Measurements from ENCODE around the gene NFYC.

The NFYC gene

DNA sequence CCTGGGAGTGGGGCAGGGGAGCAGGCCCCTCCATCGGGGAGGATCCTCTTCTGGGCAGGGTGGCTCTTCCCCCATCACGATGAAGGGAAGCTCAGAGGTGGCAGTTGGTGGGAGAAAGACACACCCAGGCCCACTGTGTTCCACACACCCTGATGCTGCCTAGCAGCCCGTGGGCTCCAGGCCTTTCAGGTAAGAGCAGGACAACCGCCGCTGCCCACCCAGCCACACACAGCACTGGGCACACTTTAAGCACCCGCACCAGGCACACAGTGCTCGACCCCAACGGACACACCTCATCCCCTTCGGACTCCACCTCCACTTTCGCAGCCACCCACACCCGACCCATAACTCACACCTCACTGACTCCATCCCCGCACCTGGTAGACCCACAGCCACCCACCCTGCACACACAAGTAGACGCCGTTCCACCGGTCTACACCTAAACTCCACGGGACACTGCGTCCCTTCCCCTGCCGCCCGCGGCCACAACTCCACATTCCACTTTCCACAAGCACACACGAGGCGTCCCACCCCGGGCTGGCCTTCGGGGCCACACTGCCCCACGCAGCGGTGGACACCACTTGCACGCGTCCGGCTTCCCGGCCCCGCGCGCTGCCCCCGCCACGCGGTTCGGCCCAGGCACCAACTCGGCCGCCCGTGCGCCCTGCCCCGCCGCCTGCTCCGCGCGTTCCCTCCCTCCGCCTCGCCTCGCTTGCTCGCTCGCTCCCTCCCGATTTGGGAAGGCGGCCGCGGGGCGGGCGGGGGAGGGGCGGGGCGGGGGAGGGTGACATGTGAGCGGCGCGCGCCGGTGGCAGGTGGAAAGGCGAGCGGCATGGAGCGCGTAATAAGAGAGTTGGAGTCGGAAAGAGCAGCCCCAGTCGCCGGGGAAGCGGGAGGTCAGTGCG is 91.7 kb downstream of the NFYC start, which contains the start of gene KCNQ4:
Gene KCNQ4, plus strand, starts transcription at position 787 of the 905 bp plus-strand sequence. CDS start 307 bp downstream, outside the sequence.
- DNase-seq: no peak

DNA sequence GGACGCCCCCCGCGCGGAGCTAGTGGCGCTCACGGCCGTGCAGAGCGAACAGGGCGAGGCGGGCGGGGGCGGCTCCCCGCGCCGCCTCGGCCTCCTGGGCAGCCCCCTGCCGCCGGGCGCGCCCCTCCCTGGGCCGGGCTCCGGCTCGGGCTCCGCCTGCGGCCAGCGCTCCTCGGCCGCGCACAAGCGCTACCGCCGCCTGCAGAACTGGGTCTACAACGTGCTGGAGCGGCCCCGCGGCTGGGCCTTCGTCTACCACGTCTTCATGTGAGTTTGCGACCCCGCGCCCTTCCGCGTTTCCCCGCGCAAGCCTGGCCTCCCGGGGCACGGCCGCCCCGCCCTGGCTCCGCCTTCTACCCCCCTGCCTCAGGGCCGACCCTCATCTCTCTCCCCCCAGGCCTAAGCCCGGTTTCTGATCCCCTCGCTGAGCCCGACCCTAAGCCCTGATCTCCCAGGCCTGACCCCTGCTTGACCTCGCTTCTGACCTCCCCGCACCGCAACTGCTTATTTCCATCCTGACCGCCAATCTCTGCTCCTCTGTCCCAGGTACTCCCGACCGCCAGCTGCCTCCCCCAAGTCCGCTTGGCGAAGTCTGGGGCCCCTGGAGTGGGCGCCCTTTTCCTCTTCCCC is 92.8 kb downstream of the NFYC start:
- no peak for DNase-seq

DNA sequence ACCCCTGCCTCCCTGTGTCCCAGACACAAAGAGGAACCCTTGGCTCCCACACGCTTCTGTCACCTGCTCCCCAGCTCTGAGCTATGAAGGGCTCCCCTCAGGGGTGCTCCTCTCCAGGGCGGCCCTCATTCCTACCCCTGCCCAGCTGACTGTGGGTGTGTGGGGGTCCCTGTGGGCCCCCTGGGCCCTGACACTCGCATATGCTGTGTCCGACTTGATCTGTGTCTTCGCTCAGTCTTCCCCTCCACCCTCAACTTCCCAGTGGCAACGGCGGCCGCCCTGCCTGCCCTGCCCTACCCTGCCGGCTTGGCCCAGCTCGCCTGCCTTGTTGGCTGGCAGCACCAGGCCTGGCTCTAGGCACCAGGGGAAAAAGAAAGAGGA is 93.3 kb downstream of the NFYC start:
- DNase-seq: no peak

DNA sequence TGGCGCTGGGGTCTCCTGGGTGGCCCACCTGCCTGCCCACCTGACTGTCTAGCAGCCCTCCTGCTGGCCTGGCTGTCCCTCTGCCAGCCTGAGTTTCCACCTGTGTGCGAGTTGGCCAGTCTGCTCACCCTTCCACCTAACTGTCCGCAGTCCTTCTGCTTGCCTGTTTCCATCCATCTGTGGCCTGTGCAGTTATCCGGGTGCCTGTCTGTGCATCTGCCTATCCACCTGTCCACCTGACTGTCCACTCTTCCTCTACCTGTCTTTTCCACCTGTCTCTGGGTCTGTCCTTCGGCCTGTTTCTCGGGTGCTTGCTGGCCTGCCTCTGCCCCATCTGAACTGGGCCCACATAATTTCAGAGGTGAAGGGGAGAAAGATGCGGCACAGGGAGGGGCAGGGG is 93.9 kb downstream of the NFYC start:
- no peak for DNase-seq

DNA sequence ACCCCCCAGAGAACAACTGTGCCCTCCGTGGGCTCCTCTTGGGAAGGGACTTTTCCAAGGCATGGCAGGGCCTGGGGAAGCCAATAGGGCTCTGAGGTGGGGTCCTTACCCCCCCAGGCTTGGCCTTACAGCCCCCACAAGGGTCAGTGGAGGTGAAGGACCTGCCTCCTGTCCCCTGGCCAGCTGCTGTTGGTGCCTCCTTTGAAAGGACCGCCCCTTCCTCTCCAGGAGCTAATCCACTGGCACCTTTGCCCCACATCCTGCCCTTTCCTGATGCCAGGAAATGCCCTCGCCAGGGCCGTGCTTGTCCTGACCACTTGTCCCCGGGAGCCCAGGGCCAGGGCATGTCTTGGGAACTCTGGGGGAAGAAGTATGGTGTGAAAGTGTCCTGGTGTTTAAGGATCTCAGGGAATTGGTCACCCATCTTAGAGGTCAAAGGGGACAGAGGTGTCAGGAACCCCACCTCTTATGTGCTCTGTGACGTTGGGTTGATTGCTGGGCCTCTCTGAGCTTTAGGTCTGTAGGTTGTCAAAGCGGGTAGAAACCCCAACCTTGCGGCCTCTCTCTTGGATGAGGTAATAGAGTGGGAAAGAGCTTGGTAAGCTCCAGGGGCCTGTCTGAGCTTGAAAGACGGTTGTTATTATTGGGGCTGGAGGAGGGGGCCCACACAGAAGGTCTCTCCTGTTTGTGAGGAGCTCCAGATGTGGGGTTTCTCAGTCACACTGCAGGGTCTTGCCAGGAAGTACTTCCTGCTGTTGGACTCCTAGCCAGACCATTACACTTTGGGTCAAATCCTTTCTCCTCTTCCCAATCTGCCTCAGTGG is 94.9 kb downstream of the NFYC start:
- no peak for DNase-seq

DNA sequence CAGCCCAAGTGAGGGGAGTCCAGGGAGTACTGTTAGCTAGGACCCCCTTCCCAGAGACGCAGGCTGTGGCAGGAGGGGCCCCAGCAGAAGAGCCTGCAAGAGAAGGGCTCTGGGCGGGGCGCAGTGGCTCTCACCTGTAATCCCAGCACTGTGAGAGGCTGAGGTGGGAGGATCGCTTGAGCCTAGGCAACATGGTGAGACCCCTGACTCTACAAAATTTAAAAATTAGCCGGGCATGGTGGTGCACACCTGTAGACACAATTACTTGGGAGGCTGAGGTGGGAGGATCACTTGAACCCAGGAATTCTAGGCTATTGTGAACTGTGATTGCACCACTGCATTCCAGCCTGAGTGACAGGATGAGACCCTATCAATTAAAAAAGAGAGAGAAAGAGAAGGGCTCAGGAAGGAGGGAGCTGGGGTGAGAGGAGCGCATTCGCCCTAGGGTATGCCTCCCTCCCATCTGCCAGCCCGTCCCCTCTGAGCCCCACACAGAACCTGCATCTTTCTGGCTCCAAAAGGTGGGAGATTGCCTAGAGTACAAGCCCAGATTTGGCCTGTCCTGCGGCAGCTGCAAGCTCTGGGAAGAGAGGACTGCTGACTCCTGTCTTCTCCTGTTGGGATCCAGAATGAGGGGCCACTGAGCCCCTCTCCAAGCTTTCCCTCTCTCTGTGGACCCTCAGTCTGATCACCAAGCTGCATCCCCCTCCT is 95.6 kb downstream of the NFYC start:
- DNase-seq: no peak

DNA sequence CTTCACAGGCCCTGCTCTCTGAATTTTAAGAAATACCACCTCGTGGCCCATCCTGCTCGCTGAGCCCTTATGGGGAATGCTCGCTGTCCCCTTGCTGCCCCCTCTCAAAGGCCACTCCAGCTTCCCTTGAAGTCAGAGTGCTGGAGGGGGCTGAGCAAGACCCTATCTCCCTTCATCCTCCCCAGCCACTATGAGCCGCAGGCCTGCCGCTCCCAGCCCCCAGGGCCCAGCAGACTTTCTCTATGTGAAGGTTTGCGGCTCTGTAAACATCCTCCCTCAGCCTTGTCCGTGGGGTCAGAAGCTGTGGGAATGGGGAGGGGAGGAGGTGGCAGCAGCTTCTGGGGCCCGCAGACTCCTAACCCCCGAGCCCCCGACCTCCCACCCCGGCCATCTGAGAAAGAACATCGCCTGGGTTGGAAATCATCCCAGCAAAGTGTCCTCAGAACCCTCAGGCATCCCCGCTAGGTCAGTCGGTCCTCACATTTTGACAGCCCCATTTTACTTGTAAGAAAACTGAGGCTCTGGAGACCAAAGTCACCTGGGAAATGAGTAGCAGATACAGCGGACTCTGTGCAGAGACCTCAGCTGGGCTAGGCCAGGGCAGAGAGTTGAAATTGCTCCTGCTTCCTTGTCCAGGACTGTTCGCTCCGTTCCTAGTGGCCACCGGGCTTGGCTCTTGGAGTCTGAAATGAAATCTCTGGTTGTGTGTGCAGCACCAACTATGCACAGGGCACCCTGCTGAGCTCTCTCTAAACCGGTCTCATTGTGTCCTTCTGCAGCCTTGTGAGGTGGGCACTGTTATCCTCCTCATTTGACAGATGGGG is 96.4 kb downstream of the NFYC start:
- no peak for DNase-seq

DNA sequence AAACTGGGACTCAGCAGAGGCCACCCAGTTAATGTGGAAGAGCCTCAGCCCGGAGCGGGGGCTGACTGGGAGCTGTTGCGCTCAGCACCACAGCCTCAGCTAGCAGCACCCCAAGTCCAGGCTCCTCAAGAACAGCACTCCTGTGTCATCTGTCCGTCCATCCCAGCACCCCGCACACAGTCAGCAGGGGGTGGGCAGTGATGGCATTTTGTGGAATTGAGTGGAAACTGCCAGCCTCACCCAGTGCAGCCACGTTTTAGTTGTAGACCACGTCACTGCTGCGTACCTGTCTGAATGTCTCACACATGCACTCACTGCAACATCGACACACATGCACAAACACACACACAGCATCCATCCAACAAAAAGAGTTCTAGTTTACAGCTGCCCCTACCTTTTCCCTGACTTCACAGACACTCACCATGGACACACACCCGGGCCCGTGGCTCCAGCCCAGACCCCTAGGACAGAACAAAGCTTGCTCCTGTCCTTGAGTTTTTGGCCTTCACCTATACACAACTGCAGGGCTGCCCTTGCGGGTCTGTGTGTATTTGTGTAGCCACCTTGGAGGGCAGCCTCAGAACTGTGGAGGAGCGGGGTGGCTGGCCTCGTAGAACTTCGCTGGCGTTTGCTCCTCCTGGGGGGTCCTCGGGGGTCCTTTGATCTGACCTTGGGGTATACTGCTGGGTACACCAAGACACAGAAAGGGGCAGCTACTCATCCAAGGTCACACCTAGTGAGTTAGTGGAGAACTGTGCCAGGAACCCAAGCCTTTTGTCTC is 97.2 kb downstream of the NFYC start:
- no peak for DNase-seq

DNA sequence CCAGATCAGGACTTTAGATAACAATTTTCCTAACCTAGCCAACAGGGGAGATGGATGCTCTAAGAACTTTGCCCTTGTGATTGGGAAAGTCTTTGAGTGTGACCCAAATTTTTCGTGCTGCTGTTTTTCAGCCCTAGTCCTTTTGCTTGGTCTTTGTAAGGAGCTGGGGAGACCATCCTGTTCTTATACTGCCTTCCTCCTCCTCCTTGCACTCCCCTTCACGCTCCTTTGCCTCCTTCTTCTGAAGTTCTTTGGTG is 97.8 kb downstream of the NFYC start:
- no peak for DNase-seq

DNA sequence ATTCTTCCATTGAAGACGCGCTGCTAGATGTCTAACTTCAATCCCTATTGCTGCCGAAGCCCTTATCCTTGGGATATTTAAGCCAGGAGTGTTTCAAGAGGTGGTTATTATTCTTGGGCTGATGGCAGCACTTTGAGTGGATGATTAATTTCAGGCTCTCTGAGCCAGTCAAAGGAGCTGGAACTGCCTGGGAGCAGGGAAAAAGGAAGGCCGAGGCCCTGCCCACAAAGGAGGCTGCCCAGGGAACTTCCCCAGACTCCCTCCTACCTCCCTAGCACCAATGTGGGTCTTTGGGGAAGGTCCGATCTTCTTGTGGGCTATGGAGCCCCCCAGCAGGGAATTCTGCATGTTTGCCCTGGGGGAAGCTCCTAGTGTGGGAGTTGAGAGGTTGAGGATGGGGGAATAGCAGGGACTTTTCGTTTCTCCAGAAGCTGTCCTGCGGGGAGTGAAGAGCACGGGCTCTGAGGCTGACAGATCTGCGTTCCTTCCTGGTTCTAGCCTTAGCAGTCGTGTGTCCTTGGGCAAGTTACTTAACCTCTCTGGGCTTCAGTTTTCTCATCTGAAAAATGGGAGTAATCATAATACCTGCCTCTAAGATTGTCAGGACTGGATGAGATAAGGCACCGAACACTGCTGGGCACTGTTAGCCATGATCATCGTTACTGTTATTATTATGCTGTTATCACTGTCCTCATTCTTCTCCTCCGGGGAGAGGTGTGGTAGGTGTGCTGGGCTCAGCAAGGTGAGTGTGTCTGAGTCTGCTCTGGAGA is 98.3 kb downstream of the NFYC start:
- no peak for DNase-seq

DNA sequence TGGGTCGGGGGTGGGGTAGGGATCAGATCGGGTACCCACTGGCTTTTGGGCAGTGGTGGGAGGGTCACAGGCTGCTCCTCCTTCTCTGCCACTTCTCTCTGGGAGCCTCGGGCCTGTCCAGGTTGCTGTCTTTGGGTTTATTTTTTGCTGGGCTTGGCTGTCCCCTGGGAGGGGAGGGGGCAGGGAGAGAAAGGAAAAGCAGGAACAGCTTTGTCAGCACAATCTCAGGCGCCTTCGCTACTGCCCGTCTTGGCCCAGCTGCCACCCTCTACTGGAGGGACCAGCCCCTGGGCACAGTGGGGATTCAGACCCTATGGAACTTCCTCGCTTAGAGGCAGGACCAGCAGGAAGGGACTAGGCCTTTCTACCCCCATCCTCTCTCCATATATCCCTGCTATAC is 100.5 kb downstream of the NFYC start:
- DNase-seq: no peak

DNA sequence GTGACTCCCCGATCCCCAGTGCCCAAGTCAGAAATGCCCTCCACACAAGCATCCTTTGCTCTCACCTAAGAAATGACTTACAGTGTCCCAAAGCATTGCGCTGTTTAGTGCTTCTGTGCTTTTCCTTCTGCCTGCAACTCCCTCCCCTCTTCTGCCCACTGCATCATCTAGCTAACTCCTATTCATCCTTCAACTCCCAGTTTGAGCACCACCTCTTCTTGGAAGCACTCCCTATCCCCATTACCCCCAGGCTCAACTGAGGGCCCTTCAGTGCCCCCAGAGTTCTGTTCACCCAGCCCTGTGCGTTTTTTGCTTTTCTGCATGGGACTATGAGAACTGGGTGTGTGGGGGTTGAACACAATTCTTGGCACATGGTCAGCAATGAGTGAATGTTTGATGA is 102.1 kb downstream of the NFYC start:
- DNase-seq: no peak

DNA sequence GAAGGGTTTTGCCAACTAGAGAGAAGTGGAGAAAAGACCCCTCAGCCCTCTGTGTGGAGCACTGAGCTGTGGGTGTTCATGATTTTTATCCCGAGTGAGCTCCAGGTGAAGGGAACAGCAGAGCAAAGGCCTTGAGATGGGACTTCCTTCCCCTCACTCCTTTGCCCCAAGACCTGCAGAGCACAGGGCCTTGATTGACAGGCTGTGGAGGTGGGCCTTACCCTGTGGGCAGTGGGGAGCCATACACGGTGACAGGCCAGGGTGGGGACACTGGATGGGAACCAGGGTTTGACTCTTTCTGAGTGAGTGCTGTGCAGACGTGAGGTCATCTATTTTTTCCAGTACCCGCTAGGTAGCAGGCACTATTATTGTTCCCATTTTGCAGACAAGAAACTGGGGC is 102.5 kb downstream of the NFYC start:
- no peak for DNase-seq

DNA sequence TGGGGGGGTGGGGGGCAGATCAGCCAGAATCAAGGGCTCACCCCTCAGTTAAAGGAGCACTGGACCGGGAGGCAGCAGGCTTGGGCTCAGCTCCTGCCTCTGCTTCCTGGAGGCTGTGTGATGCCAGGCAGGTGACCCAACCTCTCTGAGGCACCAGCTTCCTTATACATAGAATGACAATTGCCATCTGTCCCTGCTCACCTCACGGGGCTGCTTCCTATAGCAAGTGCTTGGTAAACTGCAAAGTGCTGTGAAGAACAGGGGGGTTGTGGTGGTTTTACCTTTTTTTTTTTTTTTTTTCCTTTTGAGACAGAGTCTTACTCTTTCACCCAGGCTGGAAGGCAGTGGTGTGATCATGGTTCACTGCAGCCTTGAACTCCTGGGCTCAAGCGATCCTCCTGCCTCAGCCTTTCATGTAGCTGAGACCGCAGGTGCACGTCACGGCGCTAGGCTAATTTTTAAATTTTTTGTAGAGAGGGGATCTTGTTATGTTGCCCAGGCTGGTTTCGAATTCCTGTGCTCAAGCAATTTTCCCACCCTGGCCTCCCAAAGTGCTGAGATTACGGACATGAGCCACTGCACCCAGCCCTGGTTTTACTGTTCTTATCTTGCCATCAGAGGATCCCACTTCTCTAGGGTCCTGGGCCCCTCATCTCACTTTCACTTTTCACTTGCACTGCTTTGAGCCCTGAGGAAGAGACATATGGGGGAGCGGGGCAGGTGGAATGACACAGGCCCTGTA is 103.6 kb downstream of the NFYC start:
- DNase-seq: no peak

DNA sequence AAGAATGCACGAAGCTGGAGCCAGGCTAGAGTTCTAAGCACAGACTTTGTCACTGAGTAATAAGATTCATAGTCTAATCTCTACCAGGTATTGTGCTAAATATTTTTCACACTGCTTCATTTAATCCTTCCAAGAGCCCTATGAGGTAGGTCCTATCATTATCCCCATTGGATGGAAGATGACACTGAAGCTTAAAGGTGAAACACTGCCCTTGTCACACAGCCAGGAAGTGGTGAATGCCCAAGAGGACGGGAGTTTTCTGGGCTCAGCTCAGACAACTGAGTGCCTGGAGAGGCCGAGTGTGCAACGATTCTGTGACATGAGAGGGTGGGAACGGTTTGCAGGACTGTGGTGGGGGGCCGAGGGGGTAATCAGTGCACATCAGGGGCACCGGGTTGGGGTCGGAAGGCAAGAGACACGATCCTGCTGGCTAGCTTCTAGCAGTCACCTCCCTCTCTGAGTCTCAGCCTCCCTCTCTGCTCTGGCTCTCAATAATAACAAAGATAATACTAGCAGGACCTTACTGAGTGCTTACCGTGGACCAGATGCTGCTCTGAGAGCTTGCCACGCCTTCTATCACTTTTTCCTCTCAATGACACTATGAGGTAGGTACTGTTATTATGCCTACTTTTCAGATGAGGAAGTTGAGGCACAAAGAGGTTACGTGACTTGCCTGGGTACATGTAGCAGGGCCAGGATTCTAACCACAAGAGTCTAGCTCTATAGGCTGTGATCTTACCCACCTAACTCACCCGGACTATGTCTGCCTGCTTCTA is 104.5 kb downstream of the NFYC start:
- DNase-seq: no peak

DNA sequence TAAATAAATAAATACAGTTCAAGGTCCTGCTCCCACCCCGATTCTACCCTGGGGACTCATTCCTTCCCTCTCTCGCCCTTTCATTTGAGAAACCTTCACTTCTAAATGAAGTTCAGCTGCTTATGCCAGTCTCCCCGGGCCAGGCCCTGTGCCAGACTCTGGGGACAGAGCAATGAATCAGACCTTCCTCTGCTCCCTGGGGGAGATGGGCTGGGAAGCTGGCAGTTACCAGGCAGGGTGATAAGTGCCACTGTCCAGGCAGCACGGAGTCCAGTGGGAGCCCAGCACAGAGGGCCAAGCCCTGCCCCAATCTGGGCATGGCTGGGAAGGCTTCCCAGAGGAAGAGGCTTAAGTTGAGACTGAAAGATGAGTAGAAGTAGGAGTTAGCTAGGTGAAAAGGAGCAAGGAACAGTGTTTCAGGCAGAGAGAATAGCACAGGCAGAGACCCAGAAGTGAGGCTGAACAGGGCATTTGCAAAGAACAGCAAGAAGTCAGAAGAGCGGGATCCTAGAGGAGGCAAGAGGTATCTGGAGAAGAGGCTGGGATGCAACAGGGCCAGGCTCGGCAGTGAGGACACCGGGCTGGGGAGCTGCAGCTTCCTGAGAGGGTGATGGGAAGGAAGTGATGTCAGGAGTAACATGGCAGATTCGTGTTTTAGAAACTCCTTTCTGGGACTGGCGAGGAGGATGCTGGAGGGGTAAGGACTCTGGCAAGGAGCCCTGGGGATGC is 105.6 kb downstream of the NFYC start:
- no peak for DNase-seq

DNA sequence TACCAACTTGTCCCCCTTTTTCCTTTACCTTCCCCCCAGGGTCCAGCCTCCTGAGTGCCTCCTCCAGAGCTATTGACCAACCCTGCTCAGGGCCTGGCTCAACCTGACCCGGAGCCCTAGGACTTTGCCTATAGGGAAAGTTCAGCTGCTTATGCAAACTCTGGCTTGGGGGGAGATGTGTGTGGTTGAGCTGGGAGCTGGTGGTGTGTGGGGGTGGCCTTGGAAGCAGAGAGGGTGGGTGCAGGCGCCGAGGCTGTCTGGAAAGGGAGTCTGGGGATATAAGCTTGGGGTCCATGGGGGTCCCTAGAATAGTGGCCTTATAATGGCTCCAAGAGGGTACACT is 106.1 kb downstream of the NFYC start:
- DNase-seq: no peak
